A673 (cell line): Measurements from ENCODE around the gene NRXN3. TPM values are rescaled to one million over a fixed set of nuclear protein-coding genes. Genes with fewer than 3 reads are reported as not detected.

Source experiments
- BruUV-seq: library from RNA; stranded (reverse); fragments of 400-500 nt; replicated peaks from 2 replicates; lab custom pipeline; 2021; lab: Mats Ljungman, UMichigan
- CTCF ChIA-PET: fragments of 300-600 bp; sonication (Branson Sonifier 250); formaldehyde crosslinking; loops from one replicate; lab custom pipeline; 2022; ENCODE audit warnings: antibody characterized with exemption; lab: Charles Lee
- POLR2A ChIA-PET: fragments of 300-600 bp; sonication (Branson Sonifier 250); formaldehyde crosslinking; loops from one replicate; lab custom pipeline; 2022; ENCODE audit warnings: antibody characterized with exemption; ENCODE audit not compliant: low non-redundant PET; lab: Charles Lee
- DNase-seq: peaks from one replicate; pipeline ENCODE4 v3.0.0-alpha.2; 2015; ENCODE audit warnings: low spot score
- H3K27ac ChIP-seq: fragments of 200-600 bp; sonication (generic); 2 replicates; pipeline ENCODE4 v1.5.1; 2016; ENCODE audit warnings: mixed run types, low read depth, mild to moderate bottlenecking, mixed read lengths, antibody characterized with exemption, low read length; ENCODE audit not compliant: poor library complexity, severe bottlenecking
- H3K27me3 ChIP-seq: fragments of 200-600 bp; sonication (generic); replicated peaks from 2 replicates; pipeline ENCODE4 v1.6.1; 2017; ENCODE audit warnings: mixed run types, low read depth, mild to moderate bottlenecking, mixed read lengths, antibody characterized with exemption, low read length; ENCODE audit not compliant: insufficient read depth, poor library complexity
- H3K36me3 ChIP-seq: fragments of 200-600 bp; sonication (generic); 2 replicates; pipeline ENCODE4 v1.6.1; 2016; ENCODE audit warnings: mixed run types, mild to moderate bottlenecking, mixed read lengths, antibody characterized with exemption, low read length; ENCODE audit not compliant: insufficient read depth, poor library complexity, severe bottlenecking
- H3K4me1 ChIP-seq: fragments of 200-600 bp; sonication (generic); 2 replicates; pipeline ENCODE4 v1.6.1; 2017; ENCODE audit warnings: mixed run types, mild to moderate bottlenecking, mixed read lengths, antibody characterized with exemption, low read length; ENCODE audit not compliant: insufficient read depth, poor library complexity, severe bottlenecking
- H3K4me3 ChIP-seq: fragments of 200-600 bp; sonication (generic); 2 replicates; pipeline ENCODE4 v1.5.1; 2016; ENCODE audit warnings: low read depth, mixed run types, mild to moderate bottlenecking, mixed read lengths, low read length; ENCODE audit not compliant: poor library complexity, severe bottlenecking
- H3K9me3 ChIP-seq: fragments of 200-600 bp; sonication (generic); 2 replicates; pipeline ENCODE4 v1.6.1; 2016; ENCODE audit warnings: mixed run types, low read depth, mild to moderate bottlenecking, mixed read lengths, antibody characterized with exemption, low read length; ENCODE audit not compliant: poor library complexity, severe bottlenecking
- CTCF ChIP-seq: fragments of 300-800, 200-600 bp; sonication (generic); conservative IDR thresholded peaks from 2 replicates; pipeline ENCODE4 v1.5.1; 2017; ENCODE audit warnings: low read depth, mild to moderate bottlenecking, antibody characterized with exemption, low read length, moderate library complexity, mixed read lengths
- EZH2 ChIP-seq: fragments of 200-600 bp; sonication (generic); IDR thresholded peaks from 2 replicates; pipeline ENCODE4 v1.6.1; 2017; ENCODE audit warnings: borderline replicate concordance, low read depth, mild to moderate bottlenecking, mixed read lengths, antibody characterized with exemption, low read length; ENCODE audit not compliant: poor library complexity, severe bottlenecking
- intact Hi-C: fragments of 100-400 bp; cut with micrococcal nuclease; formaldehyde crosslinking; loops from one replicate; pipeline ENCODE4 v1.10.0; 2022; ENCODE audit not compliant: unreplicated experiment
- total RNA-seq: library from RNA; stranded (reverse); gene quantifications from 2 replicates; pipeline ENCODE4 v1.2.3, GENCODE V29; 2021

Gene NRXN3
- total RNA-seq, 1 experiment from 2014 or later = 0.21 TPM

- no TSS peak for BruUV-seq
- no peak overlapping the region for H3K4me3 ChIP-seq
- CTCF ChIA-PET = no interaction called here
- no peaks in the 10 kb centered on the region for H3K36me3 ChIP-seq
- DNase-seq = no peak
- intact Hi-C loops = no loop called here
- POLR2A ChIA-PET = no interaction called here
- no peaks in the 10 kb centered on the region for H3K9me3 ChIP-seq
- H3K27ac ChIP-seq = no peak overlapping the region
- H3K27me3 ChIP-seq = no peaks in the 10 kb centered on the region
- no peak for TF ChIP-seq EZH2
- TF ChIP-seq CTCF = no peak
- no peaks in the 10 kb centered on the region for H3K4me1 ChIP-seq
Observed at GRCh38 chr14:79680087-79680486, 1509.9 kb downstream of the NRXN3 start.

DNA sequence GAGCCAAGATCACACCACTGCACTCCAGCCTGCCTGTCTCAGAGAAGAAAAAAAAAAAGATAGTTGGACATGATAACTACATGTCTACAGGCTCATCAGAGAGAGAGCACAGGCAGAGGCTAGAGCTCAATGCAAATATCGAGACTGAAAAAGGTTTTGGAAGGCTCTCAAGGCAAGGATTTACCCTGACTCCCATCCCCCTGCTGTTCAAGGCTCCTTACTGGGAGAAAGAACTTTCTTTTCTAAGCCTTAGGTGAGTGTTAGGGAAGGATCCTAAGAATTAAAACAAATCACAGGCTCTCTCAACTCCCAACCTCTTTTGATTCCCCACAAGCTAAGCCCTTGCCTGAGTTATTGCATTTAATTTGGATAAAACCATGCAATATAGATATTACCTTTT, 1516.0 kb downstream of the NRXN3 start:
- H3K4me3 ChIP-seq = no peak overlapping the region
- no peaks in the 10 kb centered on the region for H3K4me1 ChIP-seq
- BruUV-seq = no TSS peak
- no peak for DNase-seq
- no peaks in the 10 kb centered on the region for H3K27me3 ChIP-seq
- no peak overlapping the region for H3K27ac ChIP-seq
- TF ChIP-seq CTCF (no peak), EZH2 (no peak)
- H3K36me3 ChIP-seq = no peaks in the 10 kb centered on the region
- POLR2A ChIA-PET = no interaction called here
- CTCF ChIA-PET = interaction anchor here (0.6 kb wide), 1 partner anchor 724 kb away, joined by 3 read pairs; no protein-coding TSS in a partner anchor
- no peaks in the 10 kb centered on the region for H3K9me3 ChIP-seq
- intact Hi-C loops = no loop called here

- ChIA-PET CTCF (no interaction called here), POLR2A (no interaction called here)
Observed at GRCh38 chr14:79690960-79691359, 1520.8 kb downstream of the NRXN3 start.

More at GRCh38 chr14:79690960-79691359, 1520.8 kb downstream of the NRXN3 start:
- no TSS peak for BruUV-seq
- intact Hi-C loops = no loop called here
- H3K27ac ChIP-seq = no peak overlapping the region
- TF ChIP-seq EZH2 = no peak
- TF ChIP-seq CTCF = no peak
- H3K4me3 ChIP-seq = no peak overlapping the region
- no peaks in the 10 kb centered on the region for H3K27me3 ChIP-seq
- H3K9me3 ChIP-seq = no peaks in the 10 kb centered on the region
- no peaks in the 10 kb centered on the region for H3K4me1 ChIP-seq
- no peak for DNase-seq
- no peaks in the 10 kb centered on the region for H3K36me3 ChIP-seq
